ENCODE data around the gene MYO15A.

The MYO15A gene

GRCh38 chr17:18087610-18088491 lies 20.7 kb upstream of the MYO15A start, which contains the start of gene DRG2 (continued):
- no peak for TF ChIP-seq ATF2 (tag by site-specific recombination; IDR thresholded peaks at IDR 0.05; ENCODE audit: low read depth)
- TF ChIP-seq ZNF670 (tag by site-specific recombination; IDR thresholded peaks at IDR 0.05; ENCODE audit: low read depth) = no peak
- TF ChIP-seq ZNF747 (tag by site-specific recombination; IDR thresholded peaks at IDR 0.05) = no peak
- TF ChIP-seq ZNF121 (tag by site-specific recombination; IDR thresholded peaks at IDR 0.05) = peak; percentile 95
- peak; percentile 11 for TF ChIP-seq SETDB1 (IDR thresholded peaks at IDR 0.05; ENCODE audit: insufficient read length, low read length)
- TF ChIP-seq ZIC2 (tag by site-specific recombination; IDR thresholded peaks at IDR 0.05) = peak; percentile 74
- TF ChIP-seq ZNF658 (tag by site-specific recombination; IDR thresholded peaks at IDR 0.05) = no peak
- peak; percentile 98 for TF ChIP-seq KLF8 (tag by site-specific recombination; IDR thresholded peaks at IDR 0.05)
- TF ChIP-seq ZNF223 (tag by site-specific recombination; IDR thresholded peaks at IDR 0.05) = peak; percentile 50; the same call in 1 of the 2 replicates
- no peak for TF ChIP-seq ZNF488 (tag by site-specific recombination; IDR thresholded peaks at IDR 0.05)
- TF ChIP-seq ZNF645 (tag by site-specific recombination; IDR thresholded peaks at IDR 0.05) = no peak
- TF ChIP-seq YY2 (tag by site-specific recombination; IDR thresholded peaks at IDR 0.05) = peak; percentile 81
- TF ChIP-seq ZNF449 (tag by site-specific recombination; IDR thresholded peaks at IDR 0.05) = peak; percentile 68
- TF ChIP-seq ZNF335 (tag by site-specific recombination; conservative IDR thresholded peaks at IDR 0.05) = peak; percentile 80
- peak; percentile 96 for TF ChIP-seq KLF17 (tag by site-specific recombination; IDR thresholded peaks at IDR 0.05)
- TF ChIP-seq ZNF530 (tag by site-specific recombination; IDR thresholded peaks at IDR 0.05; ENCODE audit: low read depth) = no peak
- peak; percentile 78 for TF ChIP-seq ZBTB26 (tag by site-specific recombination; optimal IDR thresholded peaks at IDR 0.05)
- TF ChIP-seq ZNF404 (tag by site-specific recombination; IDR thresholded peaks at IDR 0.05) = no peak; the same call in 1 of the 2 replicates
- TF ChIP-seq ZBTB1 (tag by site-specific recombination; IDR thresholded peaks at IDR 0.05) = peak; percentile 84; the same call in 1 of the 2 replicates
- 0 out of 2 replicates have a peak, but pooled peaks have one; percentile 38 for TF ChIP-seq ZNF16 (tag by site-specific recombination; IDR thresholded peaks at IDR 0.05; ENCODE audit: low read depth)
- TF ChIP-seq ZFP41 (tag by site-specific recombination; IDR thresholded peaks at IDR 0.05; ENCODE audit: borderline replicate concordance) = no peak; the same call in 1 of the 2 replicates
- no peak for TF ChIP-seq ZNF791 (tag by site-specific recombination; IDR thresholded peaks at IDR 0.05)
- TF ChIP-seq ZBTB7A (tag by site-specific recombination; IDR thresholded peaks at IDR 0.05; ENCODE audit: low read depth) = peak; percentile 79
- peak; percentile 92 for TF ChIP-seq ZNF692 (tag by site-specific recombination; IDR thresholded peaks at IDR 0.05)
- TF ChIP-seq ZNF302 (tag by site-specific recombination; IDR thresholded peaks at IDR 0.05; ENCODE audit: low read depth) = no peak
- TF ChIP-seq PRDM4 (tag by site-specific recombination; IDR thresholded peaks at IDR 0.05) = peak; percentile 71; the same call in 1 of the 2 replicates

Data from HEK293 (cell line).